Inflammatory macrophage (primary cell): ENCODE measurements around the gene KRTAP4-2.
"Not testable (repeated sequence)": the region's sequence is repeated elsewhere in the genome, so short reads cannot be mapped to it uniquely, and the experiment has no call there.

Experiments
- DNase-seq, 2 donors: peaks; one replicate each; pipeline ENCODE4 v3.0.0-alpha.2; 2020 to 2022
- total RNA-seq, 18 experiments: gene quantifications; one replicate each; lab custom pipeline; 2026; ENCODE audit warnings: mixed read lengths in 6 of 18, inconsistent platforms in 2 of 18; lab: John Stamatoyannopoulos, UW

Gene KRTAP4-2
- 0 reads per million in 18 experiments for total RNA-seq

GRCh38 chr17:41177727-41178271 is at the start of gene KRTAP4-2:
KRTAP4-2 (minus strand) TSS chr17:41178221; CDS start chr17:41178164, 57 bp downstream.
- no peak for DNase-seq

- DNase-seq: not testable (repeated sequence)
These were observed 48.6 kb upstream of the KRTAP4-2 start, which contains the start of gene KRTAP9-2 for GRCh38 chr17:41226598-41227095. KRTAP9-2 (plus strand) TSS chr17:41226648; CDS start chr17:41226655, 7 bp downstream.

GRCh38 chr17:41226051-41226450 is 48.0 kb upstream of the KRTAP4-2 start:
- DNase-seq: no peak

GRCh38 chr17:41223821-41224220 is 45.8 kb upstream of the KRTAP4-2 start:
- DNase-seq: no peak

- DNase-seq: no peak
These were observed 37.7 kb upstream of the KRTAP4-2 start for GRCh38 chr17:41215681-41216080.

GRCh38 chr17:41212524-41213169 is 34.6 kb upstream of the KRTAP4-2 start:
- DNase-seq: no peak

GRCh38 chr17:41211845-41212466 is 33.9 kb upstream of the KRTAP4-2 start:
- no peak for DNase-seq

- DNase-seq: no peak
These were observed 21.5 kb upstream of the KRTAP4-2 start for GRCh38 chr17:41199421-41200078.

- no peak for DNase-seq
These were observed 18.0 kb upstream of the KRTAP4-2 start for GRCh38 chr17:41196068-41196467.

GRCh38 chr17:41190328-41190727 is 12.3 kb upstream of the KRTAP4-2 start:
- no peak for DNase-seq

GRCh38 chr17:41189837-41190318 is 11.9 kb upstream of the KRTAP4-2 start, which contains the start of gene KRTAP9-1:
KRTAP9-1 (plus strand) TSS chr17:41189887; CDS start chr17:41189887, 0 bp downstream.
- not testable (repeated sequence) for DNase-seq

- DNase-seq: no peak
These were observed 8.9 kb upstream of the KRTAP4-2 start for GRCh38 chr17:41186872-41187271.

- DNase-seq: no peak
These were observed 7.0 kb upstream of the KRTAP4-2 start for GRCh38 chr17:41185001-41185400.

GRCh38 chr17:41184480-41184961 is 6.5 kb upstream of the KRTAP4-2 start, which contains the start of gene KRTAP4-1:
KRTAP4-1 (minus strand) TSS chr17:41184911; CDS start chr17:41184854, 57 bp downstream.
- no peak for DNase-seq

GRCh38 chr17:41178843-41179616 is 1.0 kb upstream of the KRTAP4-2 start:
- no peak for DNase-seq

- peak; percentile 59 to 69 for DNase-seq
These were observed 320 bp upstream of the KRTAP4-2 start for GRCh38 chr17:41178341-41178740.

GRCh38 chr17:41176744-41177387 is 1.2 kb downstream of the KRTAP4-2 start:
- peak; percentile 12 to 23 for DNase-seq

- DNase-seq: no peak
These were observed 6.1 kb downstream of the KRTAP4-2 start for GRCh38 chr17:41171886-41172285.

GRCh38 chr17:41168121-41168520 is 9.9 kb downstream of the KRTAP4-2 start, which contains the start of gene KRTAP4-3:
KRTAP4-3 (minus strand) TSS chr17:41168221; CDS start chr17:41168172, 49 bp downstream.
- no peak for DNase-seq

- DNase-seq: no peak
These were observed 10.5 kb downstream of the KRTAP4-2 start for GRCh38 chr17:41167561-41167960.

- DNase-seq: no peak
These were observed 14.2 kb downstream of the KRTAP4-2 start for GRCh38 chr17:41163828-41164227.
